ENCODE results near the gene RPE65. TPM values are rescaled to one million over a fixed set of nuclear protein-coding genes. Genes with fewer than 3 reads are reported as not detected.

The RPE65 gene
- total and polyA plus RNA-seq, 2 experiments from 2014 or later: not detected

DNA sequence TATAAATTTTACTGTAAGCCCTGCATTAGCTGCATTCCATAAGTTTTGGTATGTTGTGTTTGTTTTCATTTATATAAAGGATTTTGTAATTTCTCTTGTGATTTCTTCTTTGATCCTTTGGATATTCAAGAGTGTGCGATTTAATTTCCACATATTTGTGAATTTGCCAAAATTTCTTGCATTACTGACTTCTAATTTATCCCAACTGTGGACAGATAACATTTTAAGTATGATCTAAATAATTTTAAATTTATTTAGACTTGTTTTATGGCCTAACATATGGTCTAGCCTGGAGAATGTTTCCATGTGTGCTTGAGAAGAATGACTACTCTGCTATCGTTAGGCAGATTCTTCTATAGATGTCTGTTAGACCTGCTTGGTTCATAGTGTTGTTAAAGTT, 23.2 kb downstream of the RPE65 start (continued):
- TF ChIP-seq, protein P1, sequence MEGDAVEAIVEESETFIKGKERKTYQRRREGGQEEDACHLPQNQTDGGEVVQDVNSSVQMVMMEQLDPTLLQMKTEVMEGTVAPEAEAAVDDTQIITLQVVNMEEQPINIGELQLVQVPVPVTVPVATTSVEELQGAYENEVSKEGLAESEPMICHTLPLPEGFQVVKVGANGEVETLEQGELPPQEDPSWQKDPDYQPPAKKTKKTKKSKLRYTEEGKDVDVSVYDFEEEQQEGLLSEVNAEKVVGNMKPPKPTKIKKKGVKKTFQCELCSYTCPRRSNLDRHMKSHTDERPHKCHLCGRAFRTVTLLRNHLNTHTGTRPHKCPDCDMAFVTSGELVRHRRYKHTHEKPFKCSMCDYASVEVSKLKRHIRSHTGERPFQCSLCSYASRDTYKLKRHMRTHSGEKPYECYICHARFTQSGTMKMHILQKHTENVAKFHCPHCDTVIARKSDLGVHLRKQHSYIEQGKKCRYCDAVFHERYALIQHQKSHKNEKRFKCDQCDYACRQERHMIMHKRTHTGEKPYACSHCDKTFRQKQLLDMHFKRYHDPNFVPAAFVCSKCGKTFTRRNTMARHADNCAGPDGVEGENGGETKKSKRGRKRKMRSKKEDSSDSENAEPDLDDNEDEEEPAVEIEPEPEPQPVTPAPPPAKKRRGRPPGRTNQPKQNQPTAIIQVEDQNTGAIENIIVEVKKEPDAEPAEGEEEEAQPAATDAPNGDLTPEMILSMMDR (conservative IDR thresholded peaks at IDR 0.05; ENCODE audit: low read depth in 2 of 2): no peak
- TF ChIP-seq JUNB (IDR thresholded peaks at IDR 0.05; ENCODE audit: unreplicated experiment): no peak
- no peak for TF ChIP-seq NANOG (IDR thresholded peaks at IDR 0.05; ENCODE audit: borderline replicate concordance)
- TF ChIP-seq STAT1 (IDR thresholded peaks at IDR 0.05; ENCODE audit: unreplicated experiment): no peak
- TF ChIP-seq ETS1 (IDR thresholded peaks at IDR 0.05): no peak
- no peak for TF ChIP-seq CREB1 (CRISPR knock-in tag; IDR thresholded peaks at IDR 0.05; ENCODE audit: low read depth)
- no peak for TF ChIP-seq POLR2AphosphoS5 (IDR thresholded peaks at IDR 0.05; ENCODE audit: low read depth)
- TF ChIP-seq ZNF114 (CRISPR knock-in tag; IDR thresholded peaks at IDR 0.05): no peak

DNA sequence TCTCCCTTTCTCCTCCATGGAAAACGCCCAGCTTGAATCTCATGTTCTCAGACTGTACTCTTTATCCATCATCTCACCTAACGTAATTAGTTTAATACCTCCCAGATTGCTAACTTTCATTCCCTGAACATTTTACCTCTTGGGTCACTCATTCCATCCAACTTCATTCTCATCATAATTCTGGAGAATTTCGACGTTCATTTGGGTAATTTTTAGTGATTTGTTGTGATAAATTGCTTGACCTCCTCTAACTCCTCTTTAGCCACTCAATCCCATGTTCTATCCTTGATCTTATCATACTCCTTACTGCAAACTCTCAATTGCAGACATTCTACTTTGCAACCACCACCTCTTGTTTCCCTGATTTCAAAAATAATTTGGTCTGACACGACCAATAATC, 28.4 kb downstream of the RPE65 start:
- H3K4me3 ChIP-seq: no peak overlapping the region
- H3K27me3 Mint-ChIP-seq (ENCODE audit: insufficient read depth, low read depth, poor library complexity): no peaks in the 10 kb centered on the region
- no peaks in the 10 kb centered on the region for H3K4me1 ChIP-seq (ENCODE audit: insufficient read depth)
- H3K4me3 Mint-ChIP-seq: no peak overlapping the region
- no peaks in the 10 kb centered on the region for H3K79me2 ChIP-seq (replicated peaks; ENCODE audit: insufficient read depth)
- H3K27ac ChIP-seq (ENCODE audit: low read depth): no peak overlapping the region
- H3K36me3 Mint-ChIP-seq (ENCODE audit: low read depth): no peaks in the 10 kb centered on the region
- H4K20me1 ChIP-seq (replicated peaks; ENCODE audit: insufficient read depth): no peaks in the 10 kb centered on the region
- no peaks in the 10 kb centered on the region for H3F3A ChIP-seq (replicated peaks; ENCODE audit: low read depth)
- H2AFZ ChIP-seq: no peak overlapping the region
- DNase-seq (ENCODE audit: low spot score) (no peak), ATAC-seq (no peak)
- H3K9me3 Mint-ChIP-seq: no peaks in the 10 kb centered on the region
- no peaks in the 10 kb centered on the region for H3K27me3 ChIP-seq (ENCODE audit: insufficient read depth)
- H3K36me3 ChIP-seq (ENCODE audit: insufficient read depth): no peaks in the 10 kb centered on the region
- H3K27ac Mint-ChIP-seq: no peak overlapping the region
- H3K4me1 Mint-ChIP-seq: no peaks in the 10 kb centered on the region
- H3K4me2 ChIP-seq: no peak overlapping the region
- H3K9me2 ChIP-seq (ENCODE audit: insufficient read depth): no peaks in the 10 kb centered on the region
- TF ChIP-seq STAT1 (IDR thresholded peaks at IDR 0.05; ENCODE audit: unreplicated experiment) (no peak), ZNF462 (CRISPR knock-in tag; IDR thresholded peaks at IDR 0.05) (no peak), EZH2 (IDR thresholded peaks at IDR 0.05; ENCODE audit: low read depth, unreplicated experiment) (no peak), ZNF331 (CRISPR knock-in tag; IDR thresholded peaks at IDR 0.05; ENCODE audit: low read depth) (no peak), CREB1 (CRISPR knock-in tag; IDR thresholded peaks at IDR 0.05; ENCODE audit: low read depth) (no peak), ZNF114 (CRISPR knock-in tag; IDR thresholded peaks at IDR 0.05) (no peak), NANOG (IDR thresholded peaks at IDR 0.05; ENCODE audit: borderline replicate concordance) (no peak), EZH2phosphoT487 (IDR thresholded peaks at IDR 0.05; ENCODE audit: unreplicated experiment) (no peak)
- TF ChIP-seq, protein P1 (conservative IDR thresholded peaks at IDR 0.05; ENCODE audit: low read depth in 2 of 2): no peak

All from GM23338 (cell line).